GM13977 (cell line): ENCODE results near the gene RPL32.
A peak's percentile ranks its signal among the peaks of the same experiment; 100 is the strongest.
"Not testable (repeated sequence)": the region's sequence is repeated elsewhere in the genome, so short reads cannot be mapped to it uniquely, and the experiment has no call there.

Experiments
- DNase-seq: peaks from one replicate; pipeline ENCODE4 v3.0.0; 2012; ENCODE audit warnings: low spot score
- CTCF ChIP-seq: IDR thresholded peaks from 2 replicates; pipeline ENCODE4 v1.5.1; 2012; ENCODE audit warnings: mild to moderate bottlenecking, control low read depth; ENCODE audit not compliant: insufficient read depth; ENCODE audit errors: extremely low read depth, missing control alignments
- in situ Hi-C: fragments of 300-500 bp; cut with MboI; formaldehyde crosslinking; loops from one replicate; pipeline ENCODE4 v1.12.0; 2022; ENCODE audit warnings: low sequenced_read_pairs, low pct_unique_long_range_greater_than_20kb, mixed read lengths, inconsistent platforms; ENCODE audit not compliant: unreplicated experiment

The RPL32 gene

GRCh38 chr3:12793701-12794100 is 47.7 kb downstream of the RPL32 start:
- in situ Hi-C loops, result no loop called here
- TF ChIP-seq CTCF, result no peak
- no peak for DNase-seq

- TF ChIP-seq CTCF, result no peak
- in situ Hi-C loops, result no loop called here
- DNase-seq, result no peak
Observed at GRCh38 chr3:12791430-12791829, 49.9 kb downstream of the RPL32 start.

GRCh38 chr3:12787967-12788690 is 53.2 kb downstream of the RPL32 start:
- in situ Hi-C loops, DNase-seq: not testable (repeated sequence)

- peak; percentile 49 for TF ChIP-seq CTCF
- in situ Hi-C loops, DNase-seq: not testable (repeated sequence)
Observed at GRCh38 chr3:12787346-12787745, 54.0 kb downstream of the RPL32 start.

- in situ Hi-C loops, result no loop called here
- no peak for TF ChIP-seq CTCF
- no peak for DNase-seq
Observed at GRCh38 chr3:12785096-12785495, 56.3 kb downstream of the RPL32 start.
